CD4-positive, alpha-beta T cell treated with Interleukin-6 at 100 ng/mL for 8 hours (primary cell): Measurements from ENCODE around the gene KLK10.
"Not testable (repeated sequence)": the region's sequence is repeated elsewhere in the genome, so short reads cannot be mapped to it uniquely, and the experiment has no call there.

ENCODE experiments used
- DNase-seq: peaks from one replicate; pipeline ENCODE4 v3.0.0-alpha.2; 2020; ENCODE audit warnings: mixed read lengths, low spot score

KLK10 gene

DNA sequence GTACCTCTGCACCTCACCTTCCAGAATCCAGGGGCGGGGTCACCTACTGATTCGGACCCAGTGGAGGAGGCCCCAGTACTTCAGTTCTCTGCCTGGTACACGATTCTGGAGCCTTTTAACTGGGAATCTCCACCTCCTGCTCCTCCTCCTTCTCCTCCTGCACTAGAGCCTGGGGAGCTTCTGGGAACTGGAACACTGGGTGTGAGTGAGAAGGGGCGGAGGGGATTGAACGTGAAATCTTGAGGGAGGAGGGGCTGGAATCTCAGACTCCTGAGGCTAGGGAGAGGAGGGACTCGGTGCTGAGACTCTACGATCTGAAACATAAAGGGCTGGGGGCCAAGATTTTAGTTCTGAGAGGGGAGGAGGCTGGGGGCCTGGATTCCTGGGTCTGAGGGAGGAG, 18.0 kb downstream of the KLK10 start, which contains the start of gene KLK8:
KLK8 (minus strand) TSS at position 90 of the 400 bp plus-strand sequence. CDS start 437 bp downstream, outside the sequence.
- DNase-seq, result no peak

DNA sequence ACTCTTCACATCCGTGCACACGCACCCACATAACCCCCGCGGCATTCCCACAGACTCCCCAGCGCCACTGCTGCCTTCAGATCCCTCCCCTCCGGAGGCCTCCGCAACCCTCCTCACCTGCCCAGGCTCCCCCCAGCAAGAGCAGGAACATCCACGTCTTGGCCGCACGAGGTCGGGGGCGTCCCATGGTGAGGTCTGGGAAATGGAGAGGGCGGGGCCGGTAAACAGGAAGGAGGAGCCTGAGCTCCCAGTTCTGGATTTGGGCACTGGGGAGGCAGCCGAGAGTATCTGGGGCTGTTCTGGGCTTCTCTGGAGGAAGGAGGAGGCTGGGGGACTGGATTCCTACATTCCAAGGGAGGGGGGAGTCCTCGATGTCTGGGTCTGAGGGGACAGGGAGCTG, 18.5 kb downstream of the KLK10 start:
- DNase-seq, result no peak

DNA sequence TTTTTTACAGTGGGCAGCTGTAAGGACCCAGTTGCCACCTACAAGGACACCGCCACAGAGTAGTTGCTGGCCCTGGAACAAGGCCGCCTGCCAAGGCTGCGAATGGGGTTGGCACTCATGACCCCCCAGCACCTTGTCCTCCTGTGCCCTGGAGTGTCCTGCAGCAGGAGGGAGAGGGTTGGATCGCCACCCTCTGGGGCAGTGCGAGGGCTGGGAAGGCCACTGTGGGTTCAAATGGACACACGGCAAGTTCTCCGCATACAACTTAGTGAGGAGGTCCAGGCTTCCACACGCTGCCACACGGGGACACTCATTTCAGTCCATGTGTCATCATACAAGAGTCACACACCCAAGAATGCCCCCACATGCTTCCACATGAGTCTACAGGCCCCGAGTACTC, 19.1 kb downstream of the KLK10 start:
- no peak for DNase-seq

DNA sequence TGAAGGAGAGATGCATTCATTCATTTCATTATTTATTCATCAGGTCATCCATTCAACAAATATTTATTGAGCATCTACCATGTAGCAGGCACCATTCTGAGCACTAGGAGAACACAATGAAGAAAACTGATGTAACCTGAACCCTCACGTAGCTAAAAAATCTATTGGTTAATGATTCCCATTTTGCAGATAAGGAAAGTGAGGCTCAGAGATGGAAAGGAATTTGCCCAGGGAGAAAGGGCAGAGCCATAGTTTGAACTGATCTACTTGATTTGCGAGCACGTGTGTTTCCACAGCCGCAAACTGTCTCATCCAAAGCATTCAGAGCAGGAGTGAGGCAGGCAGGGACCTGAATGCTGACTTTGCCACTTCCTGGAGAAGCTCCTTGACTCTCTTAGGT, 20.8 kb downstream of the KLK10 start:
- no peak for DNase-seq

DNA sequence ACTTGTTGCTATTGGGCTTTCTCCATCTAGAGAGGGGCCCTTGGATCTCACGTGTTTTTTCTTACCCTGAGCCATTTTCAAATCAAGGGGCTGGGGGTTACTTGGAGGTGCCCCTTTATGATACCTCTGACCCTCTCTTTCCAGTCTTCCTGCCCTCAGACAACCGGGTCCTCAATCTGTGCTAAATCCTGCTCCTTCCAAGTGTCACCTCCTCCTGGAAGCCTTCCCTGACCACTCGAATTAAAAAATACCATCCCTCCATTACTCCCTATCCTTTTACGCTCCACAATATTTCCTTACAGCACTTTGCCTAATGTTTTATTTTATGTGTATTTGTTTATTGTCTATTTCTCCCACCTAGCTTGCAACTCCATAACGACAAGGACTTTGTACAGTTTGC, 21.4 kb downstream of the KLK10 start:
- DNase-seq, result no peak

DNA sequence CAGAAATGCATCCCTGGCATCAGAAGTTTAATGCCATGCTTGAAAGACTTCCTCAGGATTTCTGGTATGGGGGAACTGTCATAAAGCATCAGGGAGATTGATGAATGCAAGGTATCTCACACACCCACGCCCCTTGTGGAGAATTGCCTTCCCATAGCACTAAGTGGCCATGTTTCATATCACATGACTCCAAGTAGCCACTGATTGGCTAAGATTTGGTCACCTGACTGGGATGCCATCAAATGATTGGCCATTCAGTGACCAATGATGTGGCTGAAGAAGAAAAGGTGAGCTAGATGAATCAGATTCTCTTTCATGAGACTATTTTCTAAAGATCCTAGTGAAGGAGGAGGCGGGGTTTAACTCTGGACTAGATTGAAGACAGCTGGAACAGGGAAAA, 25.4 kb downstream of the KLK10 start:
- no peak for DNase-seq

DNA sequence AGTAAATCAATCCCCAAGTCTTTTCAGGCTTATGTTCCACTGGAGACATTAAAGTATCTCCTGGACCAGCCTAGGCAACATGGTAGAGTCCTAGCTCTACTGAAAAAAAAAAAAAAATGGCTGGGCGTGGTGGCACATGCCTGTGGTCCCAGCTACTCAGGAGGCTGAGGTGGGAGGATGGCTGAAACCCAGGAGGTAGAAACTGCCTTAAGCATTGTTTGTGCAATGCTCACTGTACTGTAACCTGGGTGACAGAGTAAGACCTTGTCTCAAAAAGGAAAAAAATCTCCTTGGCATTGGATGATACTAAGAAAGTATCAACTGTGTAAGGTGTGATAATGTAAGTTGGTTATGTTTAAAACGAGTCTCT, 26.9 kb downstream of the KLK10 start:
- no peak for DNase-seq

DNA sequence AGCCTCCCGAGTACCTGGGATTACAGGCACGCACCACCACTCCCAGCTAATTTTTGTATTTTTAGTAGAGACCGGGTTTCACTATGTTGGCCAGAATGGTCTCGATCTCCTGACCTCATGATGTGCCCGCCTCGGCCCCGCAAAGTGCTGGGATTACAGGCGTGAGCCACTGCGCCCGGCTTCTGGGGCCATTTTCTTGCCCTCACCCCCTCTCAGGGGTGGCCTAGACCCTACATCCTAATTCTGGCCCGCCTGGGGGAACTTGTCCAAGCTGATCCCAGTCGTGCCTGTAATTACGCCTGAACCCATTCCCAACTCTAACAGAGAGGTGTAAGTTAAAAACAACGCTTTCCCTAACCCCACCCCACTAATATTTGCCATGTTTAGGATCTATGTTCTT, 35.1 kb downstream of the KLK10 start:
- DNase-seq, result not testable (repeated sequence)

DNA sequence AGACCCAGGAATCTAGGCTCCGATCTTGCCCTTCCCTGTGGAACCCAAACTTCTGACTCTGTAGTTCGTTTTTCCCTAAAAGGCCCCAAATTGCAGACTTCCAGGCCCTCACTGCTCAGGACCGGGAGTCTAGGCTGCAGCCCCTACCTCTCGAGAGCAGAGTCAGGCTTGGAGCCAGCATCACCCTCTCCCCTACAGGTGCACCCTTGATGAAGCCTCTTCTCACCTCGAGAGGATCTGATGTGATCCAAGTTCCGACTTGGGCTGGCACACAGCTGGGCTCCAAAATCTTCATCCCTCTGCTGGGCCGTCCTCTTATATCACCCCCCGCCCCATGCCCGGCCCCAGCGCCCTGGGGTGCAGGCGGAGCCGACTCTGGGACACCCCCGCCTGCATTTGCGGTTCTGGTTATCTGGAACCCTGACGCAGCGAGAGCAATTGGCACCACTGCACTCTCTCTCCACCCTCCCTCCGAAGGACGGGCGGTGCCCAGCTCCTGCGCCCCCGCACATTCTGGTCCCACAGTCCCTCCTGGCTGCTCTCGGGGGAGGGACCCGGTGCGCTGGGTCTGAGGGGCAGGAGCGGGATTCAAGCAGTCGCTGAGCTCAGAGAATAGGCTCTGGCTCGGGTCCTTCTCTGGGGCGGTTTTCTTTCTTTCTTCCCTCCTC, 35.8 kb downstream of the KLK10 start, which contains the start of gene KLK7:
KLK7 (minus strand) TSS at position 293 of the 668 bp plus-strand sequence. CDS start 1,518 bp downstream, outside the sequence.
- no peak for DNase-seq

DNA sequence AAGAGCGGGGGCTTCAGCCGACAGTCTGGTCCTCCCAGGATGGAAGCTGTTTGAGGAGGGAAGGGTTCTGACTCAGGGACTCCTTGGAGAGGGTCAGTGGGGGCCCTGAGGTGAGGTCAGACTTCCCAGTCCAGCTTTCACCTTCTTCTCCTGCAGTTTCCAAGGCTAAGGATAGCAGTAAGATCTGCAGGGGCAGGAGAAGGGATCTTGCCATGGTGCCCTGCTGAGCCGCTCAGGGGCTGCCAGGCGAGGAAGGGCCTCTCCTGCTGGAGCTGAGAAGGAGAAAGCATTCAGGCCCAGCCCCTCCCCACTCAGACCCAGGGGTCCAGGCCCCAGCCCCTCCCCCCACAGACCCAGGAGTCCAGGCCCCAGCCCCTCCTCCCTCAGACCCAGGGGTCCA, 37.3 kb downstream of the KLK10 start:
- DNase-seq, result no peak

DNA sequence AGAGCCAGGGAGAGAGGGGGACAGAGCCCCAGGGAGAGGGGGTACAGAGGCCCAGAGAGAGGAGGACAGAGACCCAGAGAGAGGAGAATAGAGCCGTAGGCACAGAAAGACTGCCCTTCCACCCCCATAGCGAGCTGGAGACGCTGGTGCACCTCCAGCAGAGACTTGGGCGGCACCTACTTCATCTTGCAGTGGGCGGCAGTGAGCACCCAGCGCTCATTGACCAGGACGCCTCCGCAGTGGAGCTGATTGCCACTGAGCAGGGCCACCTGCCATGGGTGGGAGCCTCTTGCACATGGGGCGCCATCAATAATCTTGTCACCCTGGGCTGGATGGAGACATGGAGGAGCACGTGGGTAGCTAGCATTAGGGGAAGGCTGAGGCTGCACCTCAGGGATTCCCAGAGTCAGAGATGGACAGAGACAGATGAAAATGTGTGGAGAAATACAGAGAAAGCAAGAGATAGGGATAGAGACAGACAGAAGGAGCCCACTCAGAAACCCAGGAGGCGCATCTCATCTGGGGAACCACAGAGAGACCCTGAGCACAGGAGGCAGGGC, 37.8 kb downstream of the KLK10 start:
- DNase-seq, result no peak

DNA sequence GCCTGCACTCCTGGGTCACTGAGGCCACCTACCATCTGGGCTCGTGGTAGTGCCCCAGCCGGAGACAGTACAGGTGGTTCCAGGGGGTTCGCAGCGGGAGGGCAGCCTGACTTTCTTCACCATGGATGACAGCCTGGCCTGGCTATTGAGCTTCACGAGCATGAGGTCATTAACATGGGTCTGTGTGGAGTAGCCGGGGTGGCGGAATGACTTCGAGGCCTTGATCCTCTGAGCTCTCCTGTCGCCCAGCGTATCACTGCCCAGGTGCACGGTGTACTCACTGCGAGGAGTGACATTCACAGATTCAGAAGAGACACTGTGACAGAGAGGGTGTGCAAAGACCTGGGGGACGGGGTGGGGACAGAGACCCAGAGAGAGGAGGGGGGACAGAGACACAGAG, 39.3 kb downstream of the KLK10 start:
- no peak for DNase-seq

DNA sequence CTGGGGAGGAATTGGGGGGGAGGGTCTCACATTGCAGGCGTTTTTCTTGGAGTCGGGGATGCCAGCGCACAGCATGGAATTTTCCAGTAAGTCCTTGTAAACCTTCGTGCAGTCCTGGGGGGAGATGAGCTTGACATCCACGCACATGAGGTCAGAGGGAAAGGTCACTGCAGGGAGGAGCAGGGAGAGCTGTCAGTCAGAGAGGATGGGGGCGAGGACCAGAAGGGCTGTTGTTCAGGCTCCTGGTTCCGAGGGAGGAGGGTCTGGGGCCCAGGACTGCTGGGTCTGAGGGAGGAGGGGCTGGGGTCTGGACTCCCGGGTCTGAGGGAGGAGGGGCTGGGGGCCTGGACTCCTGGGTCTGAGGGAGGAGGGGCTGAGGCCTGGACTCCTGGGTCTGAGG, 39.8 kb downstream of the KLK10 start:
- no peak for DNase-seq

DNA sequence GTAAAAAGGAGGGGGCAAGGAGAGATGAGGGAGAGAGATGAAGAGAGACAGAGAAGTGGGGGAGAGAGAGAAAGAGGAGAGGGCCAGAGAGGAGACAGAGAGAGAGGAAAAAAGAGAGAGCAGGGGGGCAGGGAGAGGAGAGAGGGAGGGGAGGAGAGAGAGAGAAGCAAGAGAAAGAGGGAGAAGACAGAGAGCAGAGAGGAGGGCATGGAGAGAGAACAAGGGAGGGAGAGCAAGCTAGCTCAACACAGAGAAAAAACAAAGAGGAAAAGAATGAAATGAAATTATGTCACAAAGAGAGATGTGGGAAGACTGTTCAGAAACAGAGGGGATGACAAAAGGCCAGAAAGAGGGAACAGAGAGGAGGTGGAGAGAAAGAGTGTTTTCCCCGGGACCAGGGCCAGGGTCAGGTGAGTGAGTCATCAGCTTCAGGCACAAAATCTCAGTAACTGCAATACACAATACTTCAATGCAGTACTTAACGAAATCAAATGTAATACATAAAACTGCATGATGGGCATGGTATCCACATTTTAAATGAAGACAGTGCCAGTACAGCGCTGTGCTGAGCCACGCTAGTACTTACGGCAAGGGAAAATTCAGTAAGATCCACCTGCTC, 40.6 kb downstream of the KLK10 start:
- DNase-seq, result no peak

DNA sequence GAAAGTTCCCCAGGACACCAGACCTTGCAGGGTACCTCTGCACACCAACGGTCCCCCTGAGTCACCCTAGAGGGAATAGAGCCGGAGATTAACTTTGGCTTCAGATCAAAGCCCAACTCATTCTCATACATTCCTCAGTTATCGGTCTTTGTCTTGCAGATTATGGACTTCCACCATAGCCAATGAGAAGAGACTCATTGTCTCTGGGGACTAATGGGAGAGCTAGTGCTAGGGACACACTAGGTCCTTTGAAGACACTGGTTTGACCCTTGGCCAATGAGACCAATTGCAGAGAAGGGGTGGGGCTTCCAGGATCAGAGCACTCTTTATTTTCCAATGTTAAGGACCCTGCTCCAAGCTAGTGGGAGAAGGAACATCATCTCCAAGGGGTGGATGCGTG, 41.9 kb downstream of the KLK10 start:
- no peak for DNase-seq

DNA sequence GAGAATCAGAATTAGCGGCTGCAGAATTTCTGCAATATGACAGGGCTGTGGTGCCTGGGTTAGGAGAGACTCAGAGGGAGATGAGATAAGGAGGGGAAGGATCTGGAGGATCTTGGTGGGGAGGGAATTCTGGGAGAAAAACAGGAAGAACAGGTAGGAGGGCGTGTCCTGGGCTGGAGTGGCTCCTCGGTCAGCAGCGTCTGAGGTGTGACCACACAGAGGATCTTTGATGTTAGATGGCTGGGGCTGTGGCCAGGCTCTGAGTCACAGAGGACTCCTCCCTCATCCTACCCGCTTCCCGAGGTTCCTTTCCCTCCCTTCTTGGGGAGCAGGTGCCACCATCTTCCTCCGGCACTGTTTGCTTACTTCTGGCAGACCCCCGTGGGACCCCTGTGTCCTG, 43.7 kb downstream of the KLK10 start:
- no peak for DNase-seq

DNA sequence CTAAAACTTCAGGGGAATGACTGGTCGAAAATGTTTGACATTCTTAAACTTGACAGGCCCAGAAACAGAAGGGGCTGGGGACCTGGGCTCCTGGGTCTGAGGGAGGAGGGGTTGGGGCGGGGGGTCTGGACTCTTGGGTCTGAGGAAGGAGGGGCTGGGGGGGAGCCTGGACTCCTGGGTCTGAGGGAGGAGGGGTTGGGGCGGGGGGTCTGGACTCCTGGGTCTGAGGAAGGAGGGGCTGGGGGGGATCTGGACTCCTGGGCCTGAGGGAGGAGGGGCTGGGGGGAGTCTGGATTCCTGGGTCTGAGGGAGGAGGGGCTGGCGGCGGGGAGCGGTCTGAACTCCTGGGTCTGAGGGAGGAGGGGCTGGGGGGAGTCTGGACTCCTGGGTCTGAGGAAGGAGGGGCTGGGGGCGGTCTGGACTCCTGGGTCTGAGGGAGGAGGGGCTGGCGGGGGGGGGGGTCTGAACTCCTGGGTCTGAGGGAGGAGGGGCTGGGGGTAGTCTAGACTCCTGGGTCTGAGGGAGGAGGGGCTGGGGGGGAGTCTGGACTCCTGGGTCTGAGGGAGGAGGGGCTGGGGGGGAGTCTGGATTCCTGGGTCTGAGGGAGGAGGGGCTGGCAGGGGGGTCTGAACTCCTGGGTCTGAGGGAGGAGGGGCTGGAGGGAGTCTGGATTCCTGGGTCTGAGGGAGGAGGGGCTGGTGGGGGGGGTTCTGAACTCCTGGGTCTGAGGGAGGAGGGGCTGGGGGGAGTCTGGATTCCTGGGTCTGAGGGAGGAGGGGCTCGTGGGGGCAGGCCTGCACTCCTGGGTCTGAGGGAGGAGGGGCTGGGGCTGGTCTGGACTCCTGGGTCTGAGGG, 44.6 kb downstream of the KLK10 start:
- DNase-seq, result no peak

DNA sequence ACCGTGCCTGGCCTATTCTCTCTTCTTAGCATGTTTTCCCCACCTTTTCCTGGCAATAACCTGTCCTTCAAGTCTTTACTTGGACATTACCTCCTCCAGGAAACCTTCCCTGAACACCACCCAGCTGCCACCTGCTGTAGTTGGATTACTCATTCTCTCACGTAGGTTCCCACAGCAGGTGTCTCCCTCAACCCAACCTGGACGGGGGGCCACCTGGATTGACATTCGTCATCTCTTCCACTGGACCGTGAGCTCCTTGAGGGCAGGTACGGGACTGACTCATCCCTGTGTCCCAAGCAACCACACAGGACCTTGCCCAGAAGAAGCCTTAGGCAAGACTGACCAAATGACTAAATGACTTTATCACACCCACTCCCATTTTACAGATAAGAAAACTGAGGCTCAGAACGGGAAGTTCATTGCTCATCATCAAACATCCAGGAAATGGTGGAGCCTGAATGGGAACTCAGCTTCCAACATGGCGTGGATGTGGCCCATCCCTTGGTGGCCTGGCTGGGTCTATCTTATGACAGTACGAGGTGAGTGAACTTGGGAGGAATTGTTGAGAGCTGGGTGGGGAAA, 46.6 kb downstream of the KLK10 start:
- no peak for DNase-seq

DNA sequence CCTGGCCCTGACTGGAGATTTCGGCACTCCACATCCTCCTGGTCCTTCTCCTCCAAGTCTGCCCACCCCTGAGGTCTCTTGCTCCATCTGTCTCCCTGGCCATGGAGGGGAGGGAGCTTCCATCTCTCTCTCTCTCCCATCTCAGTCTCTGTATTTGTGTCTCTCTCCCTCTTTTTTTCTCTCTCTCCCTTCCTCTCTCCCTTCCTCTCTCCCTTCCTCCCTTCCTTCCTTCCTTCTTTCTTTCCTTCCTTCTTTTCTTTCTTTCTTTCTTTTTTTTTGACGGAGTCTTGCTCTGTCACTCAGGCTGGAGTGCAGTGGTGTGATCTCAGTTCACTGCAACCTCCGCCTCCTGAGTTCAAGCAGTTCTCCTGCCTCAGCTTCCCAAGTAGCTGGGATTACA, 49.7 kb downstream of the KLK10 start:
- not testable (repeated sequence) for DNase-seq

DNA sequence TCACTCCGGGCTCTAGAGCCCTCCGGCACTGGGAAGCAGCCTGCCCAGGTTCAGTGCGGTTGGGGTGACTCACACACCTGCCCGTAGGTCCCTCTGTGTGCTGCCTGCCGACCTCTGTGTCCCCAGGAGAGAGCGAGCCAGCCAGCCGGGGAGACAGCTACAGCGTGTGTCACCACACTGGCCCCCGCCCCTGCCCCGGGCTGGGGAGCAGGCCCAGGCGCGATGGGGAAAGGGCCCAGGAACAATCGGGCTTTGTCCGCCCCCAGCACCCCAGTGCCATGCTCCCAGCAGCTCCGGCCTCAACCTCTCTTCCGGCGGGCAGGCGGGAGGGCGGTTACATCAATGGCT, 50.1 kb downstream of the KLK10 start, which contains the start of gene KLK6:
KLK6 (minus strand) TSS at position 179 of the 348 bp plus-strand sequence. CDS start 1,487 bp downstream, outside the sequence.
- no peak for DNase-seq

DNA sequence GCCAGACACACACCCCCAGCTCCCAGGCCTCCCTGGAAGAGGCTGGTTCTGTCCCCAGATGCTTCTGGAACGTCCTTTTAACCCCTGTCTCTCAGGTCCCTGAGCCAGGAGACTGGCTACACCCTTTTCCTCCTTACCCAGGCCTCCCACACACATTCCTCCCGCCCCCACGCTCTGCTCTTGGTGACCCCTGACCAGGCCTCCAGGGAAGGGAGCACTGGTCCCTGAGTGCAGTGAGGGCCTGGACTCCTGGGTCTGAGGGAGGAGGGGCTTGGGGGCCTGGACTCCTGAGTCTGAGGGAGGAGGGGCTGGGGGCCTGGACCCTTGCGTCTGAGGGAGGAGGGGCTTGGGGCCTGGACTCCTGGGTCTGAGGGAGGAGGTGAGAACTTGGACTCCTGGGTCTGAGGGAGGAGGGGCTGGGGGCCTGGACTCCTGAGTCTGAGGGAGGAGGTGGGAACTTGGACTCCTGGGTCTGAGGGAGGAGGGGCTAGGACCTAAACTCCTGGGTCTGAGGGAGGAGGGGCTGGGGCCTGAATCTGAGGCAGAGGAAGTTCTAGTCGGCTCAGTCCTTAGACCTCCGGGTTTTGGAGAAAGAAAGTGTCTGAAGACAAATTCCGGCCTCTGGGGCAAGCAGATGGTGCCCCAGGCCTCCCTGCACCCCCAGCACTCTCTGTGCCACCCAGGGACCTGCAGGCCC, 50.6 kb downstream of the KLK10 start:
- no peak for DNase-seq
